Suprapubic skin (tissue), 3 donors: ENCODE measurements around the gene SSRP1.

Experiments
- EP300 ChIP-seq: sonication (generic); formaldehyde crosslinking; IDR thresholded peaks from one replicate; pipeline ENCODE4 v1.6.1; 2017; ENCODE audit warnings: antibody characterized with exemption
- POLR2A ChIP-seq, 2 donors: fragments of 450-650 bp; IDR thresholded peaks; one replicate each; pipeline ENCODE4 v1.6.1; 2017; ENCODE audit warnings: antibody characterized with exemption in 2 of 2, mild to moderate bottlenecking in 2 of 2, moderate library complexity in 2 of 2
- TF ChIP-seq, protein P1 (sequence below), 2 donors: fragments of 200-600 bp in 1 of 2; fragments of 450-650 bp in 1 of 2; sonication (generic) in 1 of 2; IDR thresholded peaks; one replicate each; pipeline ENCODE4 v1.5.1; 2016 to 2019; ENCODE audit warnings: antibody characterized with exemption in 2 of 2, mild to moderate bottlenecking in 1 of 2, moderate library complexity in 1 of 2

- TF ChIP-seq, protein P1, sequence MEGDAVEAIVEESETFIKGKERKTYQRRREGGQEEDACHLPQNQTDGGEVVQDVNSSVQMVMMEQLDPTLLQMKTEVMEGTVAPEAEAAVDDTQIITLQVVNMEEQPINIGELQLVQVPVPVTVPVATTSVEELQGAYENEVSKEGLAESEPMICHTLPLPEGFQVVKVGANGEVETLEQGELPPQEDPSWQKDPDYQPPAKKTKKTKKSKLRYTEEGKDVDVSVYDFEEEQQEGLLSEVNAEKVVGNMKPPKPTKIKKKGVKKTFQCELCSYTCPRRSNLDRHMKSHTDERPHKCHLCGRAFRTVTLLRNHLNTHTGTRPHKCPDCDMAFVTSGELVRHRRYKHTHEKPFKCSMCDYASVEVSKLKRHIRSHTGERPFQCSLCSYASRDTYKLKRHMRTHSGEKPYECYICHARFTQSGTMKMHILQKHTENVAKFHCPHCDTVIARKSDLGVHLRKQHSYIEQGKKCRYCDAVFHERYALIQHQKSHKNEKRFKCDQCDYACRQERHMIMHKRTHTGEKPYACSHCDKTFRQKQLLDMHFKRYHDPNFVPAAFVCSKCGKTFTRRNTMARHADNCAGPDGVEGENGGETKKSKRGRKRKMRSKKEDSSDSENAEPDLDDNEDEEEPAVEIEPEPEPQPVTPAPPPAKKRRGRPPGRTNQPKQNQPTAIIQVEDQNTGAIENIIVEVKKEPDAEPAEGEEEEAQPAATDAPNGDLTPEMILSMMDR (IDR thresholded peaks at IDR 0.05): no peak
- TF ChIP-seq EP300: no peak
- no peak for TF ChIP-seq POLR2A (IDR thresholded peaks at IDR 0.05)
Measured at GRCh38 chr11:57359896-57360690, 24.4 kb upstream of the SSRP1 start.
